BE2C (cell line): ENCODE measurements around the gene EPS15.
"Not testable (repeated sequence)": the region's sequence is repeated elsewhere in the genome, so short reads cannot be mapped to it uniquely, and the experiment has no call there.

Experiments used
- DNase-seq: peaks from one replicate; pipeline ENCODE4 v3.0.0-alpha.2; 2020
- H3K27me3 ChIP-seq: fragments of 250-450 bp; sonication (Bioruptor Pico); 2 replicates; pipeline ENCODE4 v1.5.1; 2020; ENCODE audit warnings: mild to moderate bottlenecking
- H3K36me3 ChIP-seq: fragments of 250-450 bp; sonication (Bioruptor Pico); 2 replicates; pipeline ENCODE4 v1.5.1; 2020; ENCODE audit warnings: mild to moderate bottlenecking
- H3K4me1 ChIP-seq: fragments of 250-450 bp; sonication (Bioruptor Pico); 2 replicates; pipeline ENCODE4 v1.5.1; 2020
- H3K4me3 ChIP-seq: 2 replicates; pipeline ENCODE4 v1.5.1; 2011; ENCODE audit warnings: low read depth, low read length
- H3K9me3 ChIP-seq: fragments of 250-450 bp; sonication (Bioruptor Pico); 2 replicates; pipeline ENCODE4 v1.5.1; 2020
- CTCF ChIP-seq: IDR thresholded peaks from 2 replicates; pipeline ENCODE4 v1.5.1; 2012; ENCODE audit warnings: mild to moderate bottlenecking, low read depth, low read length

EPS15 gene

GRCh38 chr1:51514733-51515132 is 4.3 kb downstream of the EPS15 start:
- Histone ChIP-seq H3K4me3 (no peak overlapping the region), H3K4me1 (no peaks in the 10 kb centered on the region)

DNA sequence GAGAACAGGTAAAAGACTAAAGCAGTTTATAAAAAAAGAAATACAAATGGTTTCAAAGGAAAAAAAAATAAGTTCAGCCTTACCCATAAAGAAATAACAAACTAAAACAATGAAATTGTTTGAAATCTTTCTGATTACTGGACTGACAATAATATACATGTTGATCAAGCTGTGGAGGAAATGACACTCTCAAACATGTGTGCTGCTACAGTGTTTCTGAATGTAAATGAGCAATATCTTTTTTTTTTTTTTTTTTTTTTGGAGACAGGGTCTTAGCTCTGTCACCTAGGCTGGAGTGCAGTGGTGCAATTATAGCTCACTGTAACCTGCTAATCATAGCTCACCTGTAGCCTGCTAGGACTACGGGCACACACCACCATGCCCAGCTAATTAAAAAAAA is 6.5 kb downstream of the EPS15 start:
- TF ChIP-seq CTCF, result no peak
- H3K4me3 ChIP-seq, result no peak overlapping the region
- H3K9me3 ChIP-seq, result no peaks in the 10 kb centered on the region
- no peaks in the 10 kb centered on the region for H3K36me3 ChIP-seq
- no peaks in the 10 kb centered on the region for H3K4me1 ChIP-seq
- no peaks in the 10 kb centered on the region for H3K27me3 ChIP-seq
- no peak for DNase-seq

More at GRCh38 chr1:51514733-51515132, 4.3 kb downstream of the EPS15 start:
- TF ChIP-seq CTCF, result no peak
- Histone ChIP-seq H3K9me3 (no peaks in the 10 kb centered on the region), H3K36me3 (no peaks in the 10 kb centered on the region), H3K27me3 (no peaks in the 10 kb centered on the region)
- DNase-seq, result no peak

DNA sequence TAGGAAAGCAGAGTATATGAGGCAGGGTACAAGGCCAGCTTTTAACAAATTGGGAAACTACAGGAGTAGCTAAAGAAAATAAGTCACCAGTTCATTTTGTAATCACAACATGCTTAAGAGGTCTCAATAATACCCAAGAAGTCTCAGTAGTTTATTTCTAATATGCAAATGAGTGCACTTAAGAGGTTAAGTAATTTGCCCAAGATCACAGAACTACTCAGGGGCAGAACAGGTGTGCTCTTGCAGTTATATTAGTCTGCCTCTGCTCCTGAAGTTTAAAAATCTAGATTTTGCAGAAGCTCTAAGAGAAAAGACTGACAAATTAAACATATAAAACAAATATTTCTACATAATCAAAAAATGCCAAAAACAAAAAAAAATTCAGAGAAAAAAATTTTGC is 6.9 kb downstream of the EPS15 start:
- TF ChIP-seq CTCF, result no peak
- Histone ChIP-seq H3K9me3 (no peaks in the 10 kb centered on the region), H3K27me3 (no peaks in the 10 kb centered on the region), H3K36me3 (no peaks in the 10 kb centered on the region), H3K4me1 (no peaks in the 10 kb centered on the region), H3K4me3 (no peak overlapping the region)
- DNase-seq, result no peak

DNA sequence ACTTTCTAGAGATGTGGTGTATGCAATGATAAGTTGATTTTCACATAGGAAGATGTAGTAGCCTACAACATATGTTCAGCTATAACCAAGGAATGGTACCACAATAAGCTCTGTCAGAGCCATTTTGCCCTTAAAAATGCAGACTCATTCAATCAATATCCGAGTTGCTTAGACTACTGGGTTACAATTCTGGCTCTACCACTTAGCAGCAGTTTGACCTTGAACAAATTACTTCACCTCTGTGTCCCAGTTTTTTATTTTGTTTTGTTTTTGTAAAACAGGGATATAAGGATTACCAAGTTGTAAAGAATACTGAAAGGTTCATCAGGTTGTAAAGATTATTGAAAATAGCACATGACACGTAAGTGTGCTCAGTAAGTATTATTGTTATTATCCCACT is 9.3 kb downstream of the EPS15 start:
- H3K4me1 ChIP-seq, result no peaks in the 10 kb centered on the region
- no peaks in the 10 kb centered on the region for H3K9me3 ChIP-seq
- no peaks in the 10 kb centered on the region for H3K36me3 ChIP-seq
- DNase-seq, result no peak
- no peak for TF ChIP-seq CTCF
- no peak overlapping the region for H3K4me3 ChIP-seq
- H3K27me3 ChIP-seq, result no peaks in the 10 kb centered on the region

DNA sequence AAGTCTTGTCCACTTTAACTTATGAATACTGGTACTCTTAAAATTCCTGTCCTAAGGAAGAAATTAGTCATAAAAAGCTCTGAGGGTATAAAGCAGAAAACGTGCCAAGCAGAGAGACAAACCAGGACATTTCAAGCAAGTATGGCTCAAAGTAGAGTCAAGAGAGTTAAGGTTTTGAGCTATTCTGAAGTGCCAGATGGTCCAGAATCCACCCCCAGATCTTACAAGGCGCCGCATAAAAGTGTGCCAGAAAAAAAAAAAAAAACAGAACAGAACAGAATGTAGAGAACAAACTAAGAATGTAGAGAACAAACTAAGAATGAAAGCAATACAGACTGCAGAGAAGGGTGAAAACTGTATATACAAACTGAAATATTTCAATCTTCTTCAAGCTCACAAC is 12.5 kb downstream of the EPS15 start:
- DNase-seq, result no peak
- Histone ChIP-seq H3K9me3 (no peaks in the 10 kb centered on the region), H3K4me3 (no peak overlapping the region), H3K4me1 (no peaks in the 10 kb centered on the region), H3K36me3 (no peaks in the 10 kb centered on the region), H3K27me3 (no peaks in the 10 kb centered on the region)
- TF ChIP-seq CTCF, result no peak

GRCh38 chr1:51504806-51505525 is 14.1 kb downstream of the EPS15 start:
- Histone ChIP-seq H3K4me1 (no peaks in the 10 kb centered on the region), H3K27me3 (no peaks in the 10 kb centered on the region), H3K9me3 (no peaks in the 10 kb centered on the region), H3K36me3 (no peaks in the 10 kb centered on the region), H3K4me3 (no peak overlapping the region)
- DNase-seq, result no peak
- TF ChIP-seq CTCF, result no peak

DNA sequence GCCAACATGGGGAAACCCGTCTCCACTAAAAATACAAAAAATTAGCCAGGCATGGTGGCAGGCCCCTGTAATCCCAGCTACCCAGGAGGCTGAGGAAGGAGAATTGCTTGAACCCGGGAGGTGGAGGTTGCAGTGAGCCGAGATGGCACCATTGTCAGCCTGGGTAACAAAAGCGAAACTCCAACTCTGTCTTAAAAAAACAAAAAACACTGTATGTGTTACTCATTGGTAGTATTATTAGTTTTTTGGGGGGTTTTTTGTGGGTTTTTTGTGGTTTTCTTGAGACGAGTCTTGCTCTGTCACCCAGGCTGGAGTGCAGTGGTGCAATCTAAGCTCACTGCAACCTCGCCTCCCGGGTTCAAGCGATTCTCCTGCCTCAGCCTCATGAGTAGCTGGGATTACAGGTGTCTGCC is 17.8 kb downstream of the EPS15 start:
- DNase-seq, H3K4me3 ChIP-seq, H3K27me3 ChIP-seq, H3K9me3 ChIP-seq, H3K36me3 ChIP-seq, H3K4me1 ChIP-seq: not testable (repeated sequence)
